COLO668 (cell line): ENCODE data around the gene PALB2.
A peak's percentile ranks its signal among the peaks of the same experiment; 100 is the strongest.
"Not testable (repeated sequence)": the region's sequence is repeated elsewhere in the genome, so short reads cannot be mapped to it uniquely, and the experiment has no call there.

Experiments used
- DNase-seq: peaks from one replicate; lab custom pipeline; 2025; ENCODE audit not compliant: unreplicated experiment; lab: John Stamatoyannopoulos, UW

PALB2 gene

GRCh38 chr16:23584186-23585076 lies 56.7 kb downstream of the PALB2 start:
- DNase-seq, result no peak

GRCh38 chr16:23583271-23583670 lies 57.8 kb downstream of the PALB2 start:
- not testable (repeated sequence) for DNase-seq

GRCh38 chr16:23581764-23582163 lies 59.3 kb downstream of the PALB2 start:
- DNase-seq, result no peak

GRCh38 chr16:23580391-23580790 lies 60.7 kb downstream of the PALB2 start:
- DNase-seq, result no peak

- DNase-seq, result no peak
Measured at GRCh38 chr16:23579371-23579770, 61.7 kb downstream of the PALB2 start.

- no peak for DNase-seq
Measured at GRCh38 chr16:23578101-23578830, 62.8 kb downstream of the PALB2 start.

- no peak for DNase-seq
Measured at GRCh38 chr16:23577493-23577892, 63.6 kb downstream of the PALB2 start.

- DNase-seq, result no peak
Measured at GRCh38 chr16:23575834-23576233, 65.3 kb downstream of the PALB2 start.

- DNase-seq, result no peak
Measured at GRCh38 chr16:23573817-23574216, 67.3 kb downstream of the PALB2 start.

GRCh38 chr16:23572394-23572793 lies 68.7 kb downstream of the PALB2 start:
- no peak for DNase-seq

- no peak for DNase-seq
Measured at GRCh38 chr16:23571895-23572294, 69.2 kb downstream of the PALB2 start.

GRCh38 chr16:23570992-23571632 lies 70.0 kb downstream of the PALB2 start:
- no peak for DNase-seq

GRCh38 chr16:23567602-23568001 lies 73.5 kb downstream of the PALB2 start:
- DNase-seq, result no peak

GRCh38 chr16:23566724-23567123 lies 74.4 kb downstream of the PALB2 start:
- DNase-seq, result no peak

- DNase-seq, result no peak
Measured at GRCh38 chr16:23564575-23565363, 76.3 kb downstream of the PALB2 start.

- DNase-seq, result no peak
Measured at GRCh38 chr16:23563186-23563585, 77.9 kb downstream of the PALB2 start.

- no peak for DNase-seq
Measured at GRCh38 chr16:23562505-23562904, 78.6 kb downstream of the PALB2 start.

- DNase-seq, result no peak
Measured at GRCh38 chr16:23561586-23561985, 79.5 kb downstream of the PALB2 start.

- DNase-seq, result peak; percentile 40
Measured at GRCh38 chr16:23557779-23558702, 83.1 kb downstream of the PALB2 start.
